Omental fat pad (tissue), 4 donors: ENCODE data around the gene GBF1. TPM values are rescaled to one million over a fixed set of nuclear protein-coding genes. Genes with fewer than 3 reads are reported as not detected.

ENCODE experiments used
- ATAC-seq: fragments of 150-250 bp; one replicate; pipeline ENCODE4 v1.9.1; 2016; ENCODE audit warnings: mild to moderate bottlenecking, moderate library complexity; ENCODE audit not compliant: low FRiP score
- DNase-seq: peaks from one replicate; pipeline ENCODE4 v3.0.0-alpha.2; 2019; ENCODE audit warnings: low spot score
- total RNA-seq, 4 donors: library from RNA; depleted of rRNA; stranded (reverse); fragments of >200 nt; gene quantifications; one replicate each; pipeline ENCODE4 v1.1.0, GENCODE V29; 2016
- TF ChIP-seq, protein P1 (sequence below), 3 donors: fragments of 450-650 bp; IDR thresholded peaks; one replicate each; pipeline ENCODE4 v1.5.1; 2016 to 2017; ENCODE audit warnings: antibody characterized with exemption in 3 of 3, mild to moderate bottlenecking in 3 of 3, moderate library complexity in 2 of 3

GBF1 gene
- total RNA-seq, 4 donors from 2014 or later: 28.1 to 34.9 (median 31.6) TPM

GRCh38 chr10:102310361-102311024 is 65.2 kb downstream of the GBF1 start:
- TF ChIP-seq, protein P1, sequence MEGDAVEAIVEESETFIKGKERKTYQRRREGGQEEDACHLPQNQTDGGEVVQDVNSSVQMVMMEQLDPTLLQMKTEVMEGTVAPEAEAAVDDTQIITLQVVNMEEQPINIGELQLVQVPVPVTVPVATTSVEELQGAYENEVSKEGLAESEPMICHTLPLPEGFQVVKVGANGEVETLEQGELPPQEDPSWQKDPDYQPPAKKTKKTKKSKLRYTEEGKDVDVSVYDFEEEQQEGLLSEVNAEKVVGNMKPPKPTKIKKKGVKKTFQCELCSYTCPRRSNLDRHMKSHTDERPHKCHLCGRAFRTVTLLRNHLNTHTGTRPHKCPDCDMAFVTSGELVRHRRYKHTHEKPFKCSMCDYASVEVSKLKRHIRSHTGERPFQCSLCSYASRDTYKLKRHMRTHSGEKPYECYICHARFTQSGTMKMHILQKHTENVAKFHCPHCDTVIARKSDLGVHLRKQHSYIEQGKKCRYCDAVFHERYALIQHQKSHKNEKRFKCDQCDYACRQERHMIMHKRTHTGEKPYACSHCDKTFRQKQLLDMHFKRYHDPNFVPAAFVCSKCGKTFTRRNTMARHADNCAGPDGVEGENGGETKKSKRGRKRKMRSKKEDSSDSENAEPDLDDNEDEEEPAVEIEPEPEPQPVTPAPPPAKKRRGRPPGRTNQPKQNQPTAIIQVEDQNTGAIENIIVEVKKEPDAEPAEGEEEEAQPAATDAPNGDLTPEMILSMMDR (IDR thresholded peaks at IDR 0.05): no peak
- no peak for DNase-seq
- no peak for ATAC-seq

GRCh38 chr10:102311025-102311420 is 65.7 kb downstream of the GBF1 start:
- DNase-seq (no peak), ATAC-seq (no peak)
- TF ChIP-seq, protein P1 (IDR thresholded peaks at IDR 0.05): no peak

DNA sequence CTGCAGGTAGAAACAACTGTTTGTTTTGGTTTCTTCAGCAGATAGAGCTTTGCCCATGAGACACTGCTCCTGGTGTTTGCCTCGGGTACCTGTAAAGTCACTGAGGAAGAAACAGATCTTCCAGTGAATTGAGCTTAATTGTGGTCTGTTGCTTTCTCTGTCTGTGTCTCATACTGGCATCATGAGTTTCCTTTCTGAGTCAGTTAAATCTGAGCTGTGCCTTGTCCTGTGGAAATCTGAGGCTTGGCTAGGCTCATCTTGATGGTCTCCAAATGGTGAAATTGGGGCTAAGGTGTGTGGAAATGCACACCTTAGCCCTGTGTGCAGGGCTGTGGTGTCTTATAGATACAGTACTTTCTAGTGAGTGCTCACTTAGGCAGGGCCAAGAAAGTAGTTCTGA is 67.4 kb downstream of the GBF1 start:
- ATAC-seq (no peak), DNase-seq (no peak)
- TF ChIP-seq, protein P1 (IDR thresholded peaks at IDR 0.05): no peak

- TF ChIP-seq, protein P1 (IDR thresholded peaks at IDR 0.05): no peak
- ATAC-seq: peak; percentile 37
- DNase-seq: no peak
These were observed 68.0 kb downstream of the GBF1 start for GRCh38 chr10:102313221-102313896.

DNA sequence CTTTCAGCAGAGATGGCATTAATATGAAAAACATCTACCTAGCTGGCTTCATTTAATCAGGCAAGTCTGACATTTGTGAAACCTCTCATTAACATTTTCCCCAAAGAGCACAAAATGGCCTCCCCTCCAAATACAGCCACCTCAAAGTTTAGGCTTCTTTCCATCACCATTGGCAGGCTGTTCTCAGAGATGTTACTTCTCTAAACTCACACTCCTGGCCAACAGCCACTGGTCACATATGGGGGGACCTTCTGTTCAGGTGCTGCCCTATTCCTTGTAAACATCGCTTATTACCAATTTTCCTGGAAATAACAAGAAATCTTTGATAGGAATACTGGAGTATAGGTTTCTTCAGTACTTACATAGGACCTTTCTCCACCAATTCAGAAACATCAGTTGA is 69.5 kb downstream of the GBF1 start:
- TF ChIP-seq, protein P1 (IDR thresholded peaks at IDR 0.05): no peak
- ATAC-seq (no peak), DNase-seq (no peak)

DNA sequence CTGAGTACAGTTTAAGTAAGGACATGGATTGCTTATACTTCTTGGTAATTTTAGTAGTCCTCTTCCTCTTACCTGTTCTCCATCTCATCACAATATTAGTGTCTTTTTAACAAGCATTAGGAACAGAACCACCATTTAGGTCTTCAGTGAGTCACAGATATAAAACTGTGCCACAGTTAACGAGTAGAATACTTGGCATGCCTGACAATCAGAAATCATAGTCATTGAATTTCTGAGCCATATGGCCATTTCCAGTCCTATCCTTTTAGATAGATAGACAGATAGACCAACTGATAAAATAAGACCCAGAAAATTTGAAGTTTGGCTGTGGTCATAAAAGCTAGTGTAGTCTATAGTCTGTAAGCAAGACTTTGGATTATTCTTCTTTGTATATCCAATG is 71.1 kb downstream of the GBF1 start:
- no peak for ATAC-seq
- TF ChIP-seq, protein P1 (IDR thresholded peaks at IDR 0.05): no peak
- no peak for DNase-seq

- TF ChIP-seq, protein P1 (IDR thresholded peaks at IDR 0.05): no peak
- no peak for DNase-seq
- ATAC-seq: no peak
These were observed 77.6 kb downstream of the GBF1 start for GRCh38 chr10:102322914-102323313.
